Measurements from ENCODE around the gene HPS1. TPM values are rescaled to one million over a fixed set of nuclear protein-coding genes. Genes with fewer than 3 reads are reported as not detected.
A peak's percentile ranks its signal among the peaks of the same experiment; 100 is the strongest.

Gene HPS1
- total RNA-seq, 4 donors from 2014 or later = 23.3 to 63.9 (median 54.8) TPM

DNA sequence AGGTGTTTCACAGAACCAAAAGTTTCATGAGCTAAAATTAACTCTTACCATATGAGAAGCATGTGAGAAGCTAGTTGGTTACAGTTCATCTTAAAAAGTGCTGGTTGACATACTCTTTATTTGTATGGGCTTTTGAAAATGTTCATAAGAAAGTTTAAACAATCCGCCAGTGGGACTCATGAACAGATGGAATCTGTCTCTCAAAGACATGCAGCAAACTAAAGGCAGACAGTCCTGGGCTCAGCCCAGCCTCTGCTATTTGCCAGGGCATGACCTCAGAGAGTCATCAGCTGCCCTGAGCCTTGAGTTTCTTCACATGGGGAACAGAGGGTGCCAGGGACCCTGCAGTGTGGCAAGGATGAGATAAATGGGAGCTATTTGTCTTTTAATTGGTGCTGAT lies 35.0 kb downstream of the HPS1 start:
- TF ChIP-seq, protein P1, sequence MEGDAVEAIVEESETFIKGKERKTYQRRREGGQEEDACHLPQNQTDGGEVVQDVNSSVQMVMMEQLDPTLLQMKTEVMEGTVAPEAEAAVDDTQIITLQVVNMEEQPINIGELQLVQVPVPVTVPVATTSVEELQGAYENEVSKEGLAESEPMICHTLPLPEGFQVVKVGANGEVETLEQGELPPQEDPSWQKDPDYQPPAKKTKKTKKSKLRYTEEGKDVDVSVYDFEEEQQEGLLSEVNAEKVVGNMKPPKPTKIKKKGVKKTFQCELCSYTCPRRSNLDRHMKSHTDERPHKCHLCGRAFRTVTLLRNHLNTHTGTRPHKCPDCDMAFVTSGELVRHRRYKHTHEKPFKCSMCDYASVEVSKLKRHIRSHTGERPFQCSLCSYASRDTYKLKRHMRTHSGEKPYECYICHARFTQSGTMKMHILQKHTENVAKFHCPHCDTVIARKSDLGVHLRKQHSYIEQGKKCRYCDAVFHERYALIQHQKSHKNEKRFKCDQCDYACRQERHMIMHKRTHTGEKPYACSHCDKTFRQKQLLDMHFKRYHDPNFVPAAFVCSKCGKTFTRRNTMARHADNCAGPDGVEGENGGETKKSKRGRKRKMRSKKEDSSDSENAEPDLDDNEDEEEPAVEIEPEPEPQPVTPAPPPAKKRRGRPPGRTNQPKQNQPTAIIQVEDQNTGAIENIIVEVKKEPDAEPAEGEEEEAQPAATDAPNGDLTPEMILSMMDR (IDR thresholded peaks at IDR 0.05) = no peak
- no peak for TF ChIP-seq POLR2A (IDR thresholded peaks at IDR 0.05)
- no peak overlapping the region for H3K4me3 ChIP-seq (ENCODE audit: low read depth, poor library complexity, severe bottlenecking)
- intact Hi-C loops (cut with DNase I; ENCODE audit: low total_unique reads) = no loop called here
- 67 to 91% methylated on average over 1 of the region's 1 CpG for WGBS, 2 donors
- DNase-seq (ENCODE audit: low spot score in 2 of 2) = peak in 1 of 2 donors; percentile 86

DNA sequence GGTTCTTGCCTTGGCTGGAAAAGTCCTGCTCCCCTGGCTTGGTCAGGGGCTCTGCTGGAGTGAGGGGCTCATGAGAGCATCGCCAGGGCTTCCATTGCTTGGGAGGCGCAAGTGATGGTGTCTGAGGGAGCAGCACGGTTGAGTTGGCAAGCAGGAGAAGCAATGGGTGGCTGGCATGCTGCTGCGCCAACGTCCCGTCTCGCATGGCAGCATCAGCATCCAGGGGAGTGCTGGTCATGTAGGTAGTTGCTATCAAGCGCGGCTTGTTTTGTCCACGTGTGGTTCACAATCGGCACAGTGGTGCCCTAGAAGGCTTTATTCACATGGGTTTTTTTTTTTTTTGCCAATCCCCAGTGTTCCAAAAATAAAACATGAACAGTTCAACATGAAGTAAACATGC lies 35.6 kb downstream of the HPS1 start:
- no peak for TF ChIP-seq POLR2A (IDR thresholded peaks at IDR 0.05)
- TF ChIP-seq, protein P1 (IDR thresholded peaks at IDR 0.05) = no peak
- peak in 1 of 2 donors; percentile 81 for DNase-seq (ENCODE audit: low spot score in 2 of 2)
- intact Hi-C loops (cut with DNase I; ENCODE audit: low total_unique reads) = no loop called here
- H3K4me3 ChIP-seq (ENCODE audit: low read depth, poor library complexity, severe bottlenecking) = no peak overlapping the region
- 72 to 82% methylated on average over 11 of the region's 11 CpGs for WGBS, 2 donors

DNA sequence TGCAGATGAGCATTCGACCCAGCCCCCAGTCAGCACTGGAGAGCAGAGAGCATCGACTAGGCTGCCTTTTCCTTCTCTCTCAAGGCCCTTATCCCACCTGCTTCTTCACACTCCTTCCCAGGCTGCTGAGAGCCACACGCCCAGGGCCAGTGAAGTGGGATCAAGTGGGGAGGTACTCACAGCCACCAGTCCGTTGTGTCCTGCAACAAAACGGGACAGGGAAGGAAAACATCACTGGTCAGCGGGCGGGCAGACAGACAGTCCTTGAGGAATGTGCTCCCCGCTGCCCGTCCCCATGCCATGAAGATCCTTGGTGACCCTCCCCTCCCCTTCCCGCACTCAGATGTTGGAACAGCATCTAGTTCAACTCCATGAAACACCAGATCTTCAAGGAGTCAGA lies 36.0 kb downstream of the HPS1 start:
- intact Hi-C loops (cut with DNase I; ENCODE audit: low total_unique reads) = no loop called here
- H3K4me3 ChIP-seq (ENCODE audit: low read depth, poor library complexity, severe bottlenecking) = no peak overlapping the region
- DNase-seq (ENCODE audit: low spot score in 2 of 2) = peak in 1 of 2 donors; percentile 65
- 82 to 84% methylated on average over 10 of the region's 10 CpGs for WGBS, 2 donors
- TF ChIP-seq, protein P1 (IDR thresholded peaks at IDR 0.05) = no peak
- no peak for TF ChIP-seq POLR2A (IDR thresholded peaks at IDR 0.05)

DNA sequence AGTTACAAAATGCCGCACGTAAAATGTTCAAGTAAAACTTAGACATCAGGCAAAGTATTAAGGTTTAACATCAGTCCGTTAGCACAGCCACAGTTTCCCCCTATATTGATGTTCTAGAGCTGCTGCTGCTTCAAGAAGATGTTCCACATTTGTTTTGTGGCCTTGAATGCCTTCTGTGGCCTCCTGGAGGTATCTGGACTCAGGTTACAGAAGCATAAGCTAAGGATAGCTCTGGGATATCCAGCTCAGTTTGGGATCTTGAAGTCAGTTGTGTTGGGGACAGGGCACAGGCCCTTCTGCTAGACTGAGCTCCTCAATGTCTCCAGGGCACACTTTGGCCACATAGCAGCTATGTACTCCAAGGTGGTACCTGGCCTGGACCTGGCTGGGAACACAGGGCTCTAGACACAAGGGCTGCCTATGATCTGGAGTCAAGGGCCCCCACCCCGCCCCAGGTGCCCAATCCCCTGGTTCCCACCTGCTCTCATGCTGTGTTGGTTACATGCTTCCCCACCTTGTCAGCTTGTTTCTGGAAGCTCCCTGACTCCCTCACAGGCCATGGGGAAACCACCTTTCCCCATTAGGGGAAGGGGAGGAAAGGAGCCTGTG lies 36.5 kb downstream of the HPS1 start:
- TF ChIP-seq POLR2A (IDR thresholded peaks at IDR 0.05) = no peak
- no peak overlapping the region for H3K4me3 ChIP-seq (ENCODE audit: low read depth, poor library complexity, severe bottlenecking)
- 74 to 92% methylated on average over 4 of the region's 4 CpGs for WGBS, 2 donors
- intact Hi-C loops (cut with DNase I; ENCODE audit: low total_unique reads) = no loop called here
- DNase-seq (ENCODE audit: low spot score in 2 of 2) = peak in 1 of 2 donors; percentile 70

DNA sequence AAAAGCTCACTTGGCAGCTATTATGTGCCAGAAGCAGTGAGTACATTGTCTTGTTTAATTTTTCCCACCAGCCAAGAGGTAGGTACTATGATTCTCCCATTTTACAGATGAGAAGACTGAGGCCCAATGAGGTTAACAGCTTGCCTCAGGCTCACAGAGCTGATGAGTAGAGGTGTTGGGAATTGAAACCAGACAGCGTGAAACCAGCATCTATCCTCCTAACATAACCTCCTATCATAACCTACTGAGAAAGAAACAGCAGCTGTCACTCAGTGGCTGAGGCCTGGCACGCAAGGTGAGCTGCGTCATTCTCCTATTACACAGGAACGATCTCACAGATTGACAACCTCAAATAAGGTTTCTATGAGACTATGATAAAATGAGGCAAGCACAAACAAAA lies 37.9 kb downstream of the HPS1 start:
- DNase-seq (ENCODE audit: low spot score in 2 of 2) = no peak
- 89 to 94% methylated on average over 4 of the region's 4 CpGs for WGBS, 2 donors
- intact Hi-C loops (cut with DNase I; ENCODE audit: low total_unique reads) = no loop called here
- TF ChIP-seq, protein P1 (IDR thresholded peaks at IDR 0.05) = no peak
- no peak for TF ChIP-seq POLR2A (IDR thresholded peaks at IDR 0.05)
- no peak overlapping the region for H3K4me3 ChIP-seq (ENCODE audit: low read depth, poor library complexity, severe bottlenecking)

DNA sequence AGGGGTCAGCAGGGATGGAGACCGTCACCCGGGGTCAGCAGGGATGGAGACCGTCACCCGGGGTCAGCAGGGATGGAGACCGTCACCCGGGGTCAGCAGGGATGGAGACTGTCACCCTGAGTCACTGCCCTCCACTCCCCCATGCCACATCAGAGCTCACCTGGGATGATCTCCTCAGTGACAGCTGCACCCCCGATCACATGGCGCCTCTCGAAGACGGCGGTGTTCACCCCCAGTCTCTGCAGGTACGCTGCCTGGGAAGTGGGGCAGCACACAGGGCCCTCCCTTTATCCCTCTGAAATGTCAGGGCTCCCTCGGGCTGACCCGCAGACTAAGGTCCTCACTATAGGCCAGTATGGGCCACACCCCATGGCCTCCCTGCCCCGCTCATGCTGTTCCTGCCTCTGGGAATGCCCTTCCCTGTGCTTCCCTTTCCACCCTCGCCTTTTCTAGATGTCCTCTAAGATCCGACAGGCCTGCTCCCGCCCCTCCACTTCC lies 38.9 kb downstream of the HPS1 start:
- 93% methylated on average over 15 to 18 of the region's 18 CpGs for WGBS, 2 donors
- intact Hi-C loops (cut with DNase I; ENCODE audit: low total_unique reads) = no loop called here
- peak in 1 of 2 donors; percentile 73 for DNase-seq (ENCODE audit: low spot score in 2 of 2)

More for the DNA sequence above, 38.9 kb downstream of the HPS1 start:
- TF ChIP-seq, protein P1 (IDR thresholded peaks at IDR 0.05) = no peak
- TF ChIP-seq POLR2A (IDR thresholded peaks at IDR 0.05) = no peak
- H3K4me3 ChIP-seq (ENCODE audit: low read depth, poor library complexity, severe bottlenecking) = no peak overlapping the region
